Measurements from ENCODE around the gene GDI2. TPM values are rescaled to one million over a fixed set of nuclear protein-coding genes. Genes with fewer than 3 reads are reported as not detected.
"Not testable (repeated sequence)": the region's sequence is repeated elsewhere in the genome, so short reads cannot be mapped to it uniquely, and the experiment has no call there.

GDI2 gene
- total RNA-seq, 1 experiment from 2014 or later = 321 TPM

DNA sequence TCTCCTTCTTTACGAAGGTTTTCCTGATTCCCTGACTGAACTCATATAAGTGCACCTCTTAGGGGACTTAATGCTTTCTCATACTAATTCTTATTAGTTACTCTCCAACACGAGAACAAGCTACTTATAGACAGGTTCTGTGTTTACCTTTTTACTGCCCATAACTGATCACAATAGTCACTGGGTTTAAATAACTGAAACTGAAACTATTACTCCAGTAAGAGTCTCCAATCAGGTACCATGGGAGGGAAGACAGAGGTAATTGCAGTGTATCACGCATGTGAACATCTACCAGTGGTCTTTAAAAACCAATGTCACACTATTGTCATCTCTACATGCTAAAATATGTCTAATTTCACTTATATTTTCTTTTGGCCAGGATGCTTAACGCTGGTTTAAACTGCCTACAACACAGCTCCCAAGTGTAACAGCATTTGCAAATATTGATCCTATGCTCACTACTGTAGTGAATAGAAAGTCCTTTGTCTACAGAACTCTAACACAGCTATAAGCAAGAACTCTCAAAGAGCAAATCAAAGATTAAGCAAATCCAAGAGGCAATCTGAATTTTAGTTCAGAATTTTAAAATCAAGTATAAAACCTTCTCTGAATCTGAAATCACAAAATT is 3.6 kb downstream of the GDI2 start (continued):
- TF ChIP-seq, protein P1, sequence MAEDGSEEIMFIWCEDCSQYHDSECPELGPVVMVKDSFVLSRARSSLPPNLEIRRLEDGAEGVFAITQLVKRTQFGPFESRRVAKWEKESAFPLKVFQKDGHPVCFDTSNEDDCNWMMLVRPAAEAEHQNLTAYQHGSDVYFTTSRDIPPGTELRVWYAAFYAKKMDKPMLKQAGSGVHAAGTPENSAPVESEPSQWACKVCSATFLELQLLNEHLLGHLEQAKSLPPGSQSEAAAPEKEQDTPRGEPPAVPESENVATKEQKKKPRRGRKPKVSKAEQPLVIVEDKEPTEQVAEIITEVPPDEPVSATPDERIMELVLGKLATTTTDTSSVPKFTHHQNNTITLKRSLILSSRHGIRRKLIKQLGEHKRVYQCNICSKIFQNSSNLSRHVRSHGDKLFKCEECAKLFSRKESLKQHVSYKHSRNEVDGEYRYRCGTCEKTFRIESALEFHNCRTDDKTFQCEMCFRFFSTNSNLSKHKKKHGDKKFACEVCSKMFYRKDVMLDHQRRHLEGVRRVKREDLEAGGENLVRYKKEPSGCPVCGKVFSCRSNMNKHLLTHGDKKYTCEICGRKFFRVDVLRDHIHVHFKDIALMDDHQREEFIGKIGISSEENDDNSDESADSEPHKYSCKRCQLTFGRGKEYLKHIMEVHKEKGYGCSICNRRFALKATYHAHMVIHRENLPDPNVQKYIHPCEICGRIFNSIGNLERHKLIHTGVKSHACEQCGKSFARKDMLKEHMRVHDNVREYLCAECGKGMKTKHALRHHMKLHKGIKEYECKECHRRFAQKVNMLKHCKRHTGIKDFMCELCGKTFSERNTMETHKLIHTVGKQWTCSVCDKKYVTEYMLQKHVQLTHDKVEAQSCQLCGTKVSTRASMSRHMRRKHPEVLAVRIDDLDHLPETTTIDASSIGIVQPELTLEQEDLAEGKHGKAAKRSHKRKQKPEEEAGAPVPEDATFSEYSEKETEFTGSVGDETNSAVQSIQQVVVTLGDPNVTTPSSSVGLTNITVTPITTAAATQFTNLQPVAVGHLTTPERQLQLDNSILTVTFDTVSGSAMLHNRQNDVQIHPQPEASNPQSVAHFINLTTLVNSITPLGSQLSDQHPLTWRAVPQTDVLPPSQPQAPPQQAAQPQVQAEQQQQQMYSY (CRISPR knock-in tag; IDR thresholded peaks at IDR 0.05) = no peak
- no peak for TF ChIP-seq FOXP1 (CRISPR knock-in tag; IDR thresholded peaks at IDR 0.05; ENCODE audit: borderline replicate concordance)
- TF ChIP-seq, protein P2, sequence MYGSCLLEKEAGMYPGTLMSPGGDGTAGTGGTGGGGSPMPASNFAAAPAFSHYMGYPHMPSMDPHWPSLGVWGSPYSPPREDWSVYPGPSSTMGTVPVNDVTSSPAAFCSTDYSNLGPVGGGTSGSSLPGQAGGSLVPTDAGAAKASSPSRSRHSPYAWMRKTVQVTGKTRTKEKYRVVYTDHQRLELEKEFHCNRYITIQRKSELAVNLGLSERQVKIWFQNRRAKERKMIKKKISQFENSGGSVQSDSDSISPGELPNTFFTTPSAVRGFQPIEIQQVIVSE (CRISPR knock-in tag; IDR thresholded peaks at IDR 0.05; ENCODE audit: borderline replicate concordance) = no peak
- TF ChIP-seq, protein P3, sequence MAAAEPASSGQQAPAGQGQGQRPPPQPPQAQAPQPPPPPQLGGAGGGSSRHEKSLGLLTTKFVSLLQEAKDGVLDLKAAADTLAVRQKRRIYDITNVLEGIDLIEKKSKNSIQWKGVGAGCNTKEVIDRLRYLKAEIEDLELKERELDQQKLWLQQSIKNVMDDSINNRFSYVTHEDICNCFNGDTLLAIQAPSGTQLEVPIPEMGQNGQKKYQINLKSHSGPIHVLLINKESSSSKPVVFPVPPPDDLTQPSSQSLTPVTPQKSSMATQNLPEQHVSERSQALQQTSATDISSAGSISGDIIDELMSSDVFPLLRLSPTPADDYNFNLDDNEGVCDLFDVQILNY (CRISPR knock-in tag; IDR thresholded peaks at IDR 0.05) = no peak
- TF ChIP-seq, protein P4, sequence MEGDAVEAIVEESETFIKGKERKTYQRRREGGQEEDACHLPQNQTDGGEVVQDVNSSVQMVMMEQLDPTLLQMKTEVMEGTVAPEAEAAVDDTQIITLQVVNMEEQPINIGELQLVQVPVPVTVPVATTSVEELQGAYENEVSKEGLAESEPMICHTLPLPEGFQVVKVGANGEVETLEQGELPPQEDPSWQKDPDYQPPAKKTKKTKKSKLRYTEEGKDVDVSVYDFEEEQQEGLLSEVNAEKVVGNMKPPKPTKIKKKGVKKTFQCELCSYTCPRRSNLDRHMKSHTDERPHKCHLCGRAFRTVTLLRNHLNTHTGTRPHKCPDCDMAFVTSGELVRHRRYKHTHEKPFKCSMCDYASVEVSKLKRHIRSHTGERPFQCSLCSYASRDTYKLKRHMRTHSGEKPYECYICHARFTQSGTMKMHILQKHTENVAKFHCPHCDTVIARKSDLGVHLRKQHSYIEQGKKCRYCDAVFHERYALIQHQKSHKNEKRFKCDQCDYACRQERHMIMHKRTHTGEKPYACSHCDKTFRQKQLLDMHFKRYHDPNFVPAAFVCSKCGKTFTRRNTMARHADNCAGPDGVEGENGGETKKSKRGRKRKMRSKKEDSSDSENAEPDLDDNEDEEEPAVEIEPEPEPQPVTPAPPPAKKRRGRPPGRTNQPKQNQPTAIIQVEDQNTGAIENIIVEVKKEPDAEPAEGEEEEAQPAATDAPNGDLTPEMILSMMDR (IDR thresholded peaks at IDR 0.05) = no peak
- TF ChIP-seq NFE2L1 (CRISPR knock-in tag; IDR thresholded peaks at IDR 0.05) = no peak

DNA sequence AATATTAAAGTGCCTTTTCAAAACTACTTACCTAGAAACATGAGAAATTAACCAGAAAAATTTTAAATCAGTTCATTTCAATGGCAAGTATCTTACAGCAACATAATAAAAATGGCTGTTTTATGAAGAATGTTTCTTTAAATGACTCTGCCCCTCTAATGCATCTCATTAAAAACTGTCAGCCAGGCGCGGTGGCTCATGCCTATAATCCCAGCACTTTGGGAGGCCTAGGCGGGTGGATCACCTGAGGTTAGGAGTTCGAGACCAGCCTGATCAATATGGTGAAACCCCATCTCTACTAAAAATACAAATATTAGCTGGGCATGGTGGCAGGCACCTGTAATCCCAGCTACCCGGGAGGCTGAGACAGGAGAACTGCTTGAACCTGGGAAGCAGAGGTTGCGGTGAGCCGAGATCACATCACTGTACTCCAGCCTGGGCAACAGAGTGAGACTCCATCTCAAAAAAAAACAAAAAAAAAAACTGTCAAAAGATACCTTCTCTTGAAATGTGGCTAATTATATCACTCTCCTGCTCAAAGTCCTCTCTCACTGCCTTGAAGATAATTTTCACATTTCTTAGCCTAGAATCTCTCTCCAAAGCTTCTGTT is 4.3 kb downstream of the GDI2 start:
- Mint-ChIP-seq H3K4me1 (peaks cover 32% of the 10 kb centered on the region), H3K36me3 (peaks cover 23% of the 10 kb centered on the region), H3K27ac (peak overlapping the region; percentile 62)
- not testable (repeated sequence) for H3K9me3 Mint-ChIP-seq; H3K27me3 Mint-ChIP-seq (ENCODE audit: low read depth); DNase-seq (ENCODE audit: low spot score); ATAC-seq; H3K4me3 Mint-ChIP-seq
- CTCF ChIA-PET = interaction anchor here (1.4 kb wide), 1 partner anchor 65 kb away, joined by 3 read pairs; no protein-coding TSS in a partner anchor
- POLR2A ChIA-PET = interaction anchor here (0.6 kb wide), 1 partner anchor 133 kb away, joined by 4 read pairs; no protein-coding TSS in a partner anchor

DNA sequence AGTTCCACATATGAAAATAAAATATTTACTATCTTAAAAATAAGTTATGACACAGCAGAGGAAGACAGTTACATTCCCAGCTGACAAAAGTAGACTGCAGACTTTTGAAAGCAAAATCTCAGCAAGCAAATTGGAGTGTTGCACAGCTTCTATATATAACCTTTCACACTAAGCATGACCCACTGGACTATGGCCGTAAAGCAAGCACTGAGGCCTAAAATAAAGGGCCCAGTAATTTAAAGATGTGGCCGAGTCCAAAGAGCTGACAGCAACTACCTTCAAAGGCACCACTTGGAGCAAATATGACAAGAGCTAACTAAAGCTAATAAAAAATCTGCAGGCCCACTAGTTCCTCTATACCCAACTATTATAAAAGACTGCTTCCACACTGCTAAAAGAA is 6.5 kb downstream of the GDI2 start:
- DNase-seq (ENCODE audit: low spot score) = no peak
- CTCF ChIA-PET = no interaction called here
- H3K4me3 Mint-ChIP-seq = no peak overlapping the region
- TF ChIP-seq, protein P5, sequence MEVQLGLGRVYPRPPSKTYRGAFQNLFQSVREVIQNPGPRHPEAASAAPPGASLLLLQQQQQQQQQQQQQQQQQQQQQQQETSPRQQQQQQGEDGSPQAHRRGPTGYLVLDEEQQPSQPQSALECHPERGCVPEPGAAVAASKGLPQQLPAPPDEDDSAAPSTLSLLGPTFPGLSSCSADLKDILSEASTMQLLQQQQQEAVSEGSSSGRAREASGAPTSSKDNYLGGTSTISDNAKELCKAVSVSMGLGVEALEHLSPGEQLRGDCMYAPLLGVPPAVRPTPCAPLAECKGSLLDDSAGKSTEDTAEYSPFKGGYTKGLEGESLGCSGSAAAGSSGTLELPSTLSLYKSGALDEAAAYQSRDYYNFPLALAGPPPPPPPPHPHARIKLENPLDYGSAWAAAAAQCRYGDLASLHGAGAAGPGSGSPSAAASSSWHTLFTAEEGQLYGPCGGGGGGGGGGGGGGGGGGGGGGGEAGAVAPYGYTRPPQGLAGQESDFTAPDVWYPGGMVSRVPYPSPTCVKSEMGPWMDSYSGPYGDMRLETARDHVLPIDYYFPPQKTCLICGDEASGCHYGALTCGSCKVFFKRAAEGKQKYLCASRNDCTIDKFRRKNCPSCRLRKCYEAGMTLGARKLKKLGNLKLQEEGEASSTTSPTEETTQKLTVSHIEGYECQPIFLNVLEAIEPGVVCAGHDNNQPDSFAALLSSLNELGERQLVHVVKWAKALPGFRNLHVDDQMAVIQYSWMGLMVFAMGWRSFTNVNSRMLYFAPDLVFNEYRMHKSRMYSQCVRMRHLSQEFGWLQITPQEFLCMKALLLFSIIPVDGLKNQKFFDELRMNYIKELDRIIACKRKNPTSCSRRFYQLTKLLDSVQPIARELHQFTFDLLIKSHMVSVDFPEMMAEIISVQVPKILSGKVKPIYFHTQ (CRISPR knock-in tag; IDR thresholded peaks at IDR 0.05) = no peak
- TF ChIP-seq, protein P6, sequence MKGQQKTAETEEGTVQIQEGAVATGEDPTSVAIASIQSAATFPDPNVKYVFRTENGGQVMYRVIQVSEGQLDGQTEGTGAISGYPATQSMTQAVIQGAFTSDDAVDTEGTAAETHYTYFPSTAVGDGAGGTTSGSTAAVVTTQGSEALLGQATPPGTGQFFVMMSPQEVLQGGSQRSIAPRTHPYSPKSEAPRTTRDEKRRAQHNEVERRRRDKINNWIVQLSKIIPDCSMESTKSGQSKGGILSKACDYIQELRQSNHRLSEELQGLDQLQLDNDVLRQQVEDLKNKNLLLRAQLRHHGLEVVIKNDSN (CRISPR knock-in tag; IDR thresholded peaks at IDR 0.05) = no peak
- TF ChIP-seq ZNF416 (CRISPR knock-in tag; IDR thresholded peaks at IDR 0.05) (no peak), CREB1 (CRISPR knock-in tag; IDR thresholded peaks at IDR 0.05) (no peak), NR1H2 (CRISPR knock-in tag; IDR thresholded peaks at IDR 0.05) (no peak)
- TF ChIP-seq, protein P7, sequence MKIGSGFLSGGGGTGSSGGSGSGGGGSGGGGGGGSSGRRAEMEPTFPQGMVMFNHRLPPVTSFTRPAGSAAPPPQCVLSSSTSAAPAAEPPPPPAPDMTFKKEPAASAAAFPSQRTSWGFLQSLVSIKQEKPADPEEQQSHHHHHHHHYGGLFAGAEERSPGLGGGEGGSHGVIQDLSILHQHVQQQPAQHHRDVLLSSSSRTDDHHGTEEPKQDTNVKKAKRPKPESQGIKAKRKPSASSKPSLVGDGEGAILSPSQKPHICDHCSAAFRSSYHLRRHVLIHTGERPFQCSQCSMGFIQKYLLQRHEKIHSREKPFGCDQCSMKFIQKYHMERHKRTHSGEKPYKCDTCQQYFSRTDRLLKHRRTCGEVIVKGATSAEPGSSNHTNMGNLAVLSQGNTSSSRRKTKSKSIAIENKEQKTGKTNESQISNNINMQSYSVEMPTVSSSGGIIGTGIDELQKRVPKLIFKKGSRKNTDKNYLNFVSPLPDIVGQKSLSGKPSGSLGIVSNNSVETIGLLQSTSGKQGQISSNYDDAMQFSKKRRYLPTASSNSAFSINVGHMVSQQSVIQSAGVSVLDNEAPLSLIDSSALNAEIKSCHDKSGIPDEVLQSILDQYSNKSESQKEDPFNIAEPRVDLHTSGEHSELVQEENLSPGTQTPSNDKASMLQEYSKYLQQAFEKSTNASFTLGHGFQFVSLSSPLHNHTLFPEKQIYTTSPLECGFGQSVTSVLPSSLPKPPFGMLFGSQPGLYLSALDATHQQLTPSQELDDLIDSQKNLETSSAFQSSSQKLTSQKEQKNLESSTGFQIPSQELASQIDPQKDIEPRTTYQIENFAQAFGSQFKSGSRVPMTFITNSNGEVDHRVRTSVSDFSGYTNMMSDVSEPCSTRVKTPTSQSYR (CRISPR knock-in tag; IDR thresholded peaks at IDR 0.05) = no peak
- TF ChIP-seq, protein P8, sequence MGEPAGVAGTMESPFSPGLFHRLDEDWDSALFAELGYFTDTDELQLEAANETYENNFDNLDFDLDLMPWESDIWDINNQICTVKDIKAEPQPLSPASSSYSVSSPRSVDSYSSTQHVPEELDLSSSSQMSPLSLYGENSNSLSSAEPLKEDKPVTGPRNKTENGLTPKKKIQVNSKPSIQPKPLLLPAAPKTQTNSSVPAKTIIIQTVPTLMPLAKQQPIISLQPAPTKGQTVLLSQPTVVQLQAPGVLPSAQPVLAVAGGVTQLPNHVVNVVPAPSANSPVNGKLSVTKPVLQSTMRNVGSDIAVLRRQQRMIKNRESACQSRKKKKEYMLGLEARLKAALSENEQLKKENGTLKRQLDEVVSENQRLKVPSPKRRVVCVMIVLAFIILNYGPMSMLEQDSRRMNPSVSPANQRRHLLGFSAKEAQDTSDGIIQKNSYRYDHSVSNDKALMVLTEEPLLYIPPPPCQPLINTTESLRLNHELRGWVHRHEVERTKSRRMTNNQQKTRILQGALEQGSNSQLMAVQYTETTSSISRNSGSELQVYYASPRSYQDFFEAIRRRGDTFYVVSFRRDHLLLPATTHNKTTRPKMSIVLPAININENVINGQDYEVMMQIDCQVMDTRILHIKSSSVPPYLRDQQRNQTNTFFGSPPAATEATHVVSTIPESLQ (CRISPR knock-in tag; IDR thresholded peaks at IDR 0.05) = no peak
- TF ChIP-seq, protein P9, sequence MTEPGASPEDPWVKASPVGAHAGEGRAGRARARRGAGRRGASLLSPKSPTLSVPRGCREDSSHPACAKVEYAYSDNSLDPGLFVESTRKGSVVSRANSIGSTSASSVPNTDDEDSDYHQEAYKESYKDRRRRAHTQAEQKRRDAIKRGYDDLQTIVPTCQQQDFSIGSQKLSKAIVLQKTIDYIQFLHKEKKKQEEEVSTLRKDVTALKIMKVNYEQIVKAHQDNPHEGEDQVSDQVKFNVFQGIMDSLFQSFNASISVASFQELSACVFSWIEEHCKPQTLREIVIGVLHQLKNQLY (CRISPR knock-in tag; IDR thresholded peaks at IDR 0.05) = no peak

More for the DNA sequence above, 6.5 kb downstream of the GDI2 start:
- H3K27ac Mint-ChIP-seq = no peak overlapping the region
- peaks cover 20% of the 10 kb centered on the region for H3K36me3 Mint-ChIP-seq
- H3K27me3 Mint-ChIP-seq (ENCODE audit: low read depth) = no peaks in the 10 kb centered on the region
- ATAC-seq = no peak
- H3K9me3 Mint-ChIP-seq = no peaks in the 10 kb centered on the region
- H3K4me1 Mint-ChIP-seq = peaks cover 31% of the 10 kb centered on the region
- POLR2A ChIA-PET = interaction anchor here (0.6 kb wide), 2 partner anchors 36 to 558 kb away, joined by 3 to 4 read pairs; no protein-coding TSS in a partner anchor
